ENCODE data around the gene PRKAG2. TPM values are rescaled to one million over a fixed set of nuclear protein-coding genes. Genes with fewer than 3 reads are reported as not detected.
A peak's percentile ranks its signal among the peaks of the same experiment; 100 is the strongest.
"Not testable (repeated sequence)": the region's sequence is repeated elsewhere in the genome, so short reads cannot be mapped to it uniquely, and the experiment has no call there.

PRKAG2 gene
- total RNA-seq, 1 donor from 2014 or later, result 55.4 TPM

DNA sequence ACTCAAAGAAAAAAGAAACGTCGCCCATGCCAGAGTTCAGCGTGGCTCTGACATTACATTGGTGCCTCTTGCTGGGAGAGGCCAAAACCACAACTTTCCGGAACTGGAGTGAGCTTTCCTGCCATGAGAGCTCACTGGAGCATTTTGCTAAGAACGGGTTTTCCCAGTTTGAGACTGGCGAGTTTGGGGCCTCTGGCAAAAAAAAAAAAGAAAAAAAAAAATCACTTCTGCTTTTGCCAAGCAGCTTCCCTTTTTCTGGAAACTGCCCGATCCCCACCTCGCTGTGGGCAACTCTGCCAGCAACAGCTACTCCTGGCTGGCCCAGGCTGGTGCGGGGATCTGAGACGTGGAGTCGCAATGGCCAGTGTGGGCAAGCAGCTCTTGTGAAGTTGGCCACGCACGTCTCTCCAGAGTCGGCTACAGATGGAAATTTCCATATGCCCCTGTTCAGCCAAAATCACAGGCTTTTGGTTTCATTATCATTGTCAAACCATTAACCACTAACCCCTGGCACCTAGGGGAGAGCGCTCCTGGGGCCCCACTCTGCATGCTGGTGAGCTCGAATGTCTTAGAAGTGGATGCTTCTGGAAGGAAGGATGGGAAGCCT is 25.7 kb downstream of the PRKAG2 start:
- peak; percentile 65 for DNase-seq (ENCODE audit: low spot score)

DNA sequence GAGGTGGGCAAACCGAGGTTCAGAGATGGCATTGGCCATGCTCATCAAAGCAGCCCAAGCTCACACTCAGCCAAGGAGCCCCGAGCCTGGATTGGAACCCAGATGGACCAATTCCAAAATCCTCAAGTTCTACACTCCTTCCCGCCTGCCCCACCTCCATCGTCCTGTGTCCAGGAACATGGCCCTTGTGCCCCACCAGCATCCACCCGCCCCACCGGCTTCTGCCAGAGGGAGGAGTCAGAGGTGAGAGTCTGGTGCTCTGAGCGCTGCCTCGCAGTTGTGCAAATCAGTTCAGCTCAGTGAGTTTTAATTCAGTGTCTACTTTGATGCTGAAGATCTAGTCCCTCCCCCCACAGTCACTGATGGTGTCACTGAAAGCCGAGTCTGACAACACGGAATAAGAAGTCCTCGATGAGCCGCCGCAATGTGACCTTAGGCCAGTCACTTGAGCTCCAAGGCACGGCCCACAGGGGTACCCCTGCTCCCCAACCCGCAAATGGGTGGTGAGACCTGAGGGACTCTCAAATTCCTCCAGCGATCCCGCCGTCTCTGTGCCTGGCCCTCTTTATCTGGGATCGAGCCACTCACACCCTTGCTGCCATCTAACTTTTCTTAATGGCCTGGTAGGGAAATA is 26.3 kb downstream of the PRKAG2 start:
- DNase-seq (ENCODE audit: low spot score), result no peak

DNA sequence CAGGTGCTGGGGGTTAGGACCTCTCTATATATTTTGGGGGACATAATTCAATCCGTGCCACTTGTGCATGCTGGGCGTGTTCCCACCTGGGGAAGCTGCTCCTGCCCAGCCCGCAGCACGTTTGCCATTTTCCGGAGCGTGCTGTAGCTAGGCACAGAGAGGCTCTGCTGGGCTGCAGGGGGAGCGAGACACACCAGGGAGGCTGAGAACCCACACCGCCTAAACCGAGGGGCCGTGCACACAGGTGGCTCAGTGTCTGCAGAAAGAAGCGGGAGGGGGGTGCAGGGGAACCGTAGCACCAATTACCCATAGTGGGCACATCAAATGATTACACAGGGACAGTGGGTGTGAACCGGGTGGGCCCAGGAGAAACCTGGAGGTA is 27.0 kb downstream of the PRKAG2 start:
- DNase-seq (ENCODE audit: low spot score), result no peak

DNA sequence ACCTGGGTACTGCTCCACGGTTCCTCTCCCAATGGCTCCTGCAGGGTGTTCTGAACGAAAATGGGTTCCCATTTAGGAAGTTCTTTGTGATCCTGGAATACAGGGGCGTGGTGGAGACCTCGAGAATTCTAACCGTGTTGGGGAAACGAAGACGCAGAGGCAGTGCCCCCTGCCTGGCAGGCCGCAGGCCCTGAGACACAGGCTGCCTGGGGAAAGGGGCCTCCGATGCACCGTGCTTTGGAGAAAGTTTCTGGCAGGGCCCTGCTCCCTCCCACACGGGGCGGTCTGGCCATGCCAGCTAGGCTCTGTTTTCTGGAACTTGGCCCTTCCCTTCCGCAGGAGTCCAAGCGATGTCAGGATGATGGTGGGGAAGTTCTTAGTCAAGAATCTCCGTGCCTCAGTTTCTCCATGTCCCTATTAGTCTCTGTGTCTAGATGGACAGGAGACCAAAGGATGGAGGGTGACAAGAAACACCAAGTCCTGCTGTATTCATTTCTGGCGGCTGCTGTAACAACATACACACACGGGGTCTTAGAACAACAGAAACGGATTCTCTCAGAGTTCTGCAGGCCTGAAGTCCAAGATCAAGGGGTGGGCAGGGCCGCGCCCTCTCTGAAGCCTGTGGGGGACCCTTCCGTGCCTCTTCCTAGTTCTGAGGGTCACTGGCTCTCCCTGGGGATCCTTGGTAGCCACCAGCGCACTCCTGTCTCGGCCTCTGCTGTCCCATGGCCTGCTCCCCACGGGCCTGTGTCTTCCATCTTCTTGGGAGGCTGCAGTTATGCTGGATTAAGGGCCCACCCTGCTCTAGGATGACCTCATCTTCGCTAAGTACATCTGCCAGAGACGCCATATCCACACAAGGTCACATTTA is 27.7 kb downstream of the PRKAG2 start:
- no peak for DNase-seq (ENCODE audit: low spot score)

DNA sequence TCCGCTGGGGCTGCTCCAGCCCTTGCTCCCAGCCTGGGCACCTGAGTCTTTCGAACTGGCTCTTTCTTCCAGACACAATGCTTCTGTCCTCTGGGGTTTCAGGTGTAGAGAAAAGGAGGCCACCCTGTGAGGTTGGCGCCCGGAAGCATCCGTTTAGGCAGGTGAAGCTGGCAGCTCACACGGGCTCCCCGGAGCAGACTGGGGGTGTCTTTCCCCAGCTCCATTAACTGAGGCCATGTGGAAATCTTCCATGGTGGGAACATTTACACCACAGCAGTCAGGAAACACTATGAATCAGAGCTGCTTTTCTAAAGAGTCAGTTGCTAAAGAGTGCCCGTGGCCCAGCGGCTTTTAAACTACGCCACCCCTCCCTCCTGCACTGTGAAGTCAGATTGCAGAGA is 29.2 kb downstream of the PRKAG2 start:
- no peak for DNase-seq (ENCODE audit: low spot score)

DNA sequence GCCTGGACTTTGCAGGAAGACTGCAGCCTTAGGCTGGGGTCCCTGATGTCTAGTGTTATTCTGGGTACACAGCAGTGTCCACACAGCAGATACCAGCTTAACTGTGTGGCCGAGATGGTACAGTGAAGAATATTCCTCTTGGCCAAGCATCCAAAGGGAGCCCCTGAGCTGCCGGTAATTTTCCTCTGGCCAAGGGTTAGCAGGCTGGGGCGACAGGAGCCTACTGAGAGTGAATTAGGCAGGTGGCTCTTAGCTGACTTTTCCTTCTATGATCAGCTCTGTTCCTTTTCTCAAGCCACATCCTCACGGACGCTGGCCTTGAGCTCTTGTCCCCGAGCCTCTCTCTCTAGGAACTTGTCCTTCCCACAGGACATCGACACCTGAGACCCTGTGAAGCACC is 29.8 kb downstream of the PRKAG2 start:
- no peak for DNase-seq (ENCODE audit: low spot score)

DNA sequence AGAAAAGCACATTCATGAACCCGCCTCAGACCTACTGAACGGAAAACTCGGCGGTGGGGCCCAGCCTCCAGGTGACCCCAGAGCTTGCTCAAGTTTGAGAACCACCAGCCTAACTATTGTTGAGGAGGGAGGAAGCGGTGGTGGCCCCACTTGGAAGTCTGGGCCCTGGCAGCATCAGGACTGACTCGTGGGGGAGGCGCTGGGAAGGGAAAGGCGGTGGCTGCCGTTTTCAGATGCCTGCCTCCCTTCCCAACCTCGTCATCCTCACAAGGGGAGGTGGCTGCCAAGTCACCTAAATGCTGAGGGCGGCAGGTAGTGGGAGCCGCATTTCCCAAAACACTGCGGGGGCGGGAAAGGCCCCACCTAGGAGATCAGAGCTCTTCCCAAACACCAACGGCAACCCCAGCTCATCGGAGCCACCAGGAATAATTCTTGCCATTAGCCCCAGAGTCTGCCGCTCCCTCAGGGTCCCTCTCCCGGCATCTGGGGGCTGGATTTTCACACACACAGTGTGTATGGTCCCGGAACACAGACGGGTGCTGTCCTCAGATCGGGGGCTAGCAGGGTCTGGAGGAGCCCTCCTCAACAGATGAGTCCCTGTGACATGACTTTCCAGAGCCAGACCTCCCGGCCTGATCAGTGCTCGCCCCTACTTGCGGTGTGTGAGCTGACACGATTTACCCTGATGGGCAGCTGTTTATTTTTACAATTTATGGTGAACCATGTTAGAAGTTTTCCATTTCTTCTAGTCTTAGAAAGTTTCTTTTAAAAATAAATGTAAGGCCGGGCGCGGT is 31.3 kb downstream of the PRKAG2 start:
- DNase-seq (ENCODE audit: low spot score), result no peak

DNA sequence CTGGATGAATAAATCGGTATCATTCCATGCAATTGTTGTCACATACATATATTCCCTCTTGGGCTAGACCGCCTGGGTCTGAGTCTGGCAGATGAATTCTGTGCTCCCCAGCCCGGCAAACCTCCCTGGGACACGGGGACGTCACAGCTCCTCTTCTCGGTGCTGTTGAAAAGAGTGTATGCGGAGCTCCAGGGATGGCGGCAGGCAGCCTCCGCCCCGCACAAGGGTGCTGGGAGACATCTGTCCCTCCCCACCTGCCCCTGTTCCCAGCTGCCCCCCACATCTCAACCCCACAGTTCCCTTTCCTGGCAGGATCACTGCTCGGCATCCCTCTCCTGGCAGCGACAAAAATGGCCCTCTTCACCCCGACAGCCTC is 32.1 kb downstream of the PRKAG2 start:
- DNase-seq (ENCODE audit: low spot score), result no peak

DNA sequence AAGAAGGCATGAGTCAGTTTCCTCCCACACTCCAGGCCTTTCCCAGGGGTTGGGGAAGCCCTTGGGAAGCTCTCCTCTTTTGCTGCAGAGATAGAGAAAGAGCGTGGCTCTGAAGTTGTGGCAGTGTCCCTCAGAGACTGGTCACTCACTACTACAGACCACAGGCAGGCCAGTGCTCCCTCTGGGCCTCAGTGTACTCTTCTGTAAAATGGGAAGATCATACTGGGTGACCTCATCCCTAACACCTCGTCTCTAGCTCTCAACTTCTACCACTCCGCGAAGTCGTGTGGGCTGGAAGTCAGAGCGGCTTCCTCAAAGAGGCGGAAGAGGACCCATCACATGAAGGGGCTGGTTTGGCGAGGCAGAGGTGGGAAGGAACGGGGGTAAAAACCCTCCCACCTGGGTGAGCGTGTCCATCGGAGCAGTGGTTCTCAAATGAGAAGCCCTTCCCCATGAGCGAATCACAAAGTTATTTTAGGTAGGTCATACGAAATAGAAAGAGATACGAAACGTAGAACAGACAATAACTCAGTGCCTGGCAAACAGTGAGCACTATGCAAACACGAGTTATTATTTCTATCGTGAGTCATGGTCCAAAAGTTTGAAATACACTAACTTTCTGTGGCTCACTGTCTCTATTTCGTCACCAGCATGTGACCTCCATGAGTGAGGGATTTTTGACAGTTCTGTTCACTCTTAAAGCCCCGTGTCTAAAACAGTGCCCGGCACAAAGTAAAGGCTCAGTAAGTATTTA is 32.7 kb downstream of the PRKAG2 start:
- DNase-seq (ENCODE audit: low spot score), result no peak

DNA sequence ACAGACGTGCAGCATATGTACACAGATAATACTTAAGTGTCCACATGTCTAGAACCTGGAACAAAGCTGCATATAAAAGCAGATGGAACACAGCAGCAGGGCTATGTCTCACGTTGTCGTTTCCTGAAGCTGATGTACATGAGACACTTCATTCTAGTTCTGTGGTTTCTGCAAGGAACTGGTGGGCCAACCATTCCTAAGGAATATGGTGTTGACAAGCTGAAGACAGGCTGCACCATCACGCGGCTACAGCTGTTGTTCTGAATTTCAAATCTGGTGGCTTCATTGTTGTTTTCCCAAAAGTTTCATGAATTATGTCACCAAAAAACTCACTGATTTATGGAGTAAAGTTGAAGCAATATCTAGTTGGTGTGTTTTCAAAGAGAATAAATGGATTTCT is 33.7 kb downstream of the PRKAG2 start:
- DNase-seq (ENCODE audit: low spot score), result no peak

DNA sequence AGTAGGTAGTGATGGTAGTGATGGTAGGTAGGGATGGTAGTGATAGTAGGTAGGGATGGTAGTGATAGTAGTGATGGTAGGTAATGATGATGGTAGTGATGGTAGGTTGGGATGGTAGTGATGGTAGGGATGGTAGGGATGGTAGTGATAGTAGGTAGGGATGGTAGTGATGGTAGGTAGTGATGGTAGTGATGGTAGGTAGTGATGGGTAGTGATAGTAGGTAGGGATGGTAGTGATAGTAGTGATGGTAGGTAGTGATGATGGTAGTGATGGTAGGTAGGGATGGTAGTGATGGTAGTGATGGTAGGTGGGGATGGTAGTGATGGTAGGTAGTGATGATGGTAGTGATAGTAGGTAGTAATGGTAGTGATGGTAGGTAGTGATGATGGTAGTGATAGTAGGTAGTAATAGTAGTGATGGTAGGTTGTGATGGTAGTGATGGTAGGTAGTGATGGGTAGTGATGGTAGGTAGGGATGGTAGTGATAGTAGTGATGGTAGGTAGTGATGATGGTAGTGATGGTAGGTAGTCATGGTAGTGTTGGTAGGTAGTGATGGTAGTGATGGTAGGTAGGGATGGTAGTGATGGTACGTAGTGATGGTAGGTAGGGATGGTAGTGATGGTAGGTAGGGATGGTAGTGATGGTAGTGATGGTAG is 35.4 kb downstream of the PRKAG2 start:
- not testable (repeated sequence) for DNase-seq (ENCODE audit: low spot score)

DNA sequence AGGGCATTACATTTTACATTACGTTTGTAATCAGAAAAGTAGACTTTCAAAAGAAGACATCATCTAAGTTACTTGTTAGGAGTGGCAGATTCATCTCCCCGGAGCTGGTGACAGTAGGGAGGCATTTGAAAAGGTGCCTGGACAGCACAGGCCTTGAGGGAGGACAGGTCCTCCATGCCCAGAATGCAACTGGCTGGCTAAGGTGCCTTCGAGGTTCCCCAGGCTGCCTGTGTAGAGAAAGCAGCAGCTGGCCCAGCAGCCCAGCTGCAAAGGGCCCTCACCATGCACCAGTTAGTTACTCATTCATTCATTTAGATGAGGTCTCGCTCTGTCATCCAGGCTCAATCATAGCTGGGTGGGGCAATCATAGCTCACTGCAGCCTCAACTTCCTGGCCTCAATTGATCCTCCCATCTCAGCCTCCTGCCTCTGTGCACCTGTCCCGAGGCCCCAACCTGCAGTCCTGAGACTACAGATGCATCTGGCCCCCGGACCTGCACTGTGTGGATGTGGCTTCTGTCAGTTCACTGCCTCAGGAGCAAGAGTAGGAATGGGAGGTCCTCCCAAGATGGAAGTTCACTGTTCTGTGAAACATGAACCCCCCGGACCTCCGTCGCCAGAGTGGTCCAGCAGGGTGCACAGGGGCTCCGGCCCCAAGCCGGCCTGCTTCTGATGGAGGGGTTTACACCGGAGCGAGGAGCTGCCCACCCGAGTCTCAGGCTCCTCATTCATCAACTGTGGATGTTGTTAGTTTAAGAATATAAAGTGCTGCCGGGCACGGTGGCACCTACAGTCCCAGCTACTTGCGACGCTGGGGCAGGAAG is 36.6 kb downstream of the PRKAG2 start:
- DNase-seq (ENCODE audit: low spot score), result no peak

DNA sequence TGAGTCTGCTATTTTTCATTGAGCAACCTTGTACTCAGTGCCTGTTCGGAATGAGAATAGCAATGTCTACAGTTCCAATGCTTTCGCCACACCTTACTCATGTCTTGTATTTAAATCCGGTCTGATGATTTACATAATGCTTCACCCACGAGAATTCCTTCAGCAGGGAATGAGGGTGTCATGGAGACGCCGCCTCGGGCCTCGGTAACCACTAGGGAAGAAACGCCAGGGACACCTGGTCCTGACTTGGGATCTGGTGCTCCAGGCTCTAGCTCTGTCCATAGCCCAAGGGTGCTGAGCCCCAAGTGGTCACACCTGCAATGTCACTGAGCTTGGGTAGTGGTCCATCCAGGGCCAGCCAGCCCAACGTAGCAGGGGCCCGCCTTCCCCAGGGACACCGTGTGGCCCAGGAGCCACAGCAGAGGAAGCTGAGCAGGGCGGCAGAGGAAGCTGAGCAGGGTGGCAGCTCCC is 37.4 kb downstream of the PRKAG2 start:
- no peak for DNase-seq (ENCODE audit: low spot score)

DNA sequence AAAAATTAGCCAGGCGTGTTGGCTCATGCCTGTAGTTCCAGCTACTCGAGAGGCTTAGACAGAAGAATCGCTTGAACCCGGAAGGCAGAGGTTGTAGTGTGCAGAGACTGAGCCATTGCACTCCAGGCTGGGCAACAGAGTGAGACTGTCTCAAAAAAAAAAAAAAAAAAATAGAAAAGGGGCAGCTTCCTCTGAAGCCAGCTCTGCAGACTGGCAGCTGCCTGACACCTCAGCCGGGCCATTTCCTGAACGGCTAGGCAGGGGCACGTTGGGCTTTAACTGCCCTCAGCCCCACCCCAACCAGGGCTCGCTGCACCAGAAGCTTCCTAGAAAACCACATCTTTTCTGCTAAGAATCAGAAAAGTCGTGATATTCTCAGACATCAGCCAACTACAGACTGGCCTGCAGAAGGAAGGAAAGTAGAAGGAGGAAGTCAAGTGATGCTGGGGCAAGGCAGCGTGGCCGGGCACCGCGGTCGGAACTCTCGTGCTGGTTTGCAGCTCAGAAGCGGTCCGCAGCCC is 38.0 kb downstream of the PRKAG2 start:
- DNase-seq (ENCODE audit: low spot score), result no peak

DNA sequence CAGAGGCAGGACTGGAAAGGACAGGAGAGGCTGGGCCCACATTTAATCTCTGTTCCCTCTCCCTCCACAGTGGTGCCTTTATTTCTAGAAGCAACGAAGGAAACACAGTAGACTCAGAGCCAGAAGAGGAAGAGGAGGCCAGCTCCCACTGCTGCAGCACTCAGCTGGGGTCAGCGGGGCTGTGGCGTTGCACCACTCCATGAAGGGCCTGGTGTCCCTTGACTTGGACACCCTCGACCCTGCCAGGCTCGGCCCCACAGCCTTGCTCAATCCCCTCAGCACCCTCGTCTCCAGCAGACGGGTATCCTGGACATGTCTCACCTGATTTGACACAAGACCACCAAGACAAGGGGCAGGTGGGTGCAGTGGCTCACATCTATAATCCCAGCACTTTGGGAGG is 38.8 kb downstream of the PRKAG2 start:
- DNase-seq (ENCODE audit: low spot score), result no peak

DNA sequence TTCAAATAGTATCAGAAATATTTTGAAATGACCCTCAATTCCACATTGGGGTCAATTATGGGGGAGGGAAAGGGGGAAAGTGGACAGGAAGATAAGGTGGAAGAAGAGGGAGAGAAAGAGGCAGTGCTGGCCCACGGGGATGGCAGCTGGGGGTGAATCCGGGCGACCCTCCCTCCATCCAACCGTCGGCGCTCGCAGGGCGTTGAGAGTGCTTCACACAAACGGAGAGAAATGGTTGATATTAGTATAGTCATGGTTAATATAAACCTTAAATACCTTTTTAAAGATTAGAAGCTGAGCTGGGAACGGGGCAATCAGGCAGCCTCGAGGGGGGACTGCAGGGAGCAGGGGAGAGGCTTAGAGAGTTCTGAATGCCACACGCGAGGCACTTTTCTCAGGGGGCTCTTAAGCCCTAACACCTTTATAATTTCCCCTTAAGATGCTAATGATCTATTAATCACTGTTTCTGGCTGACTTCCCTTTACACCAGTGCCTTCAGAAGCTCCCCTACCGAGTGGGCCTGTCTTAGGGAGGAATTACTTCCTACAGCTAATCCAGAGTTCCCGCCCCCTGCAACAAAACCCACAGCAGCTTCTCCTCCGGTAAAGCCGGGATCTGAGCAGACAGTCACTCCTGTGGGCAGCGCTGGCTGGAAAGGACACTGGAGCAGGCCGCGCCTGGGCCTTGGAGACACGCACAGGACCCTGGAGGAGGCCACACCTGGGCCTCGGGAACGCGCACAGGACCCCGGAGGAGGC is 39.5 kb downstream of the PRKAG2 start:
- no peak for DNase-seq (ENCODE audit: low spot score)

DNA sequence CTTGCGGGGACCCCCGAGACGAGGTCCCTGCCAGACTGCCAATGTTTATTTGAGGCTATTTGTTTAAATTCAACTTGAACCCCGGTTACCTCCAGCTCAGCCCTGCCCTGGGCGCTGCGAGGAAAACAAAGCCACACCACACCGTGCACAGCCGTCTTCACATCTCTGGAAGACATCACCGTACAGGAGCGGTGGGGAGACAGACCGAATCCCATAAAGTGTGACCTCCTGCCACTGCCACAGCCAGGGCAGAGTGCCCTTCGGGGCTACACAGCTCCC is 40.0 kb downstream of the PRKAG2 start:
- DNase-seq (ENCODE audit: low spot score), result no peak

DNA sequence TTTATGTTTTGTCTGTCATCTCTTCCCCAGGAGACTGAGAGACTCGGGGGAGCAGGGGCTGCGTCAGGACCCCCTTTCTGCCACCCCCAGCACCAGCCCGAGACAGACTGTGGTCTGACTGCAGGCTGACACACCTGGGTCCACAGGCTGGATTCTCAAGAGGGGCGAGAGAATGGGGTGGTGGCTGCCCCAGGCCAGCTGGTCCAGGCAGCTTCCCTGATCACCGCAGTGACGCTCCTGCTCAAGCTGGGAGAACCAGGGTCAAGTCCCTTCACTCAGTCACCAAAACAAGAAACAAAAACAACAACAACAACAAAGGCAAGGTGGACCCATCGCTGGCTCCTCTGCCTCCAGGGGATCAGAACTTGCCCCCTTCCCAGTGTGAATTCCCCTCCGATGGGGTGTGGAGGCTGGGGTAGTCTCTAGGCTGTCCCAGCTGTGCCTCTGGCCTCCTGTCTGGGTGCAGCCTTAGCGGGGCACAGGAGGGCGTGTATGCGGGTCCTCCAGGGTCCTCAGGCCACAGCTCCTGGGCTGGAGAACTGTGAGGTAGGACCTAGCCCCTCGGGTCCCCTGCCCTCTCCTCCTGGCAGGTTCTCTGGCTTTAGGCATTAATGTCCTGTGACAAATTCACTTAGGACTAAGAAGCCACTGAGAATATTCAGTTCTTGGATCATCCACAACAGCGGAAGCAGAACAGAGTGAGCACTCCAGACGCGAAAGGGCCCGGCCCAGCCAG is 40.6 kb downstream of the PRKAG2 start:
- no peak for DNase-seq (ENCODE audit: low spot score)

DNA sequence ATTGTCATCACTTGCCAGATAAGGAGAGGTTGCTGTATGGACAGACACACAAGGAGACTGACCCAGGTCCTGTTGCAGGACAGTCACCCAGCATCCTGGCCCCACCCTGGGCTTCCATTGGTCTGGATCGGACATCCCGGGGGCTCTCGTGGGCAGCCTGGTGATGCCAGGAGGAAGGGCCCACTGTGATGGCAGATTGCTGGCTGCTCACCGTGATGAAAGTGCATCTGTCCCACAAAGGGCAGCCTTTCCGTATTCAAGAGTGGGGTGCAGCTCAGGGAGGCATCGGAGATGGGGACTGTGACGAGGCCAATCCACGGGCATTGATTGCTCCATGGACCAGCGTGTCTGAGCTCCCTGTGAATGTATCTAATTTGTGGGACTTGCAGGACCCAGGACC is 41.3 kb downstream of the PRKAG2 start:
- DNase-seq (ENCODE audit: low spot score), result no peak

Measured in ureter (tissue), 1 donor.